WTC11 (cell line): Measurements from ENCODE around the gene TBL1X. TPM values are rescaled to one million over a fixed set of nuclear protein-coding genes. Genes with fewer than 3 reads are reported as not detected.

Experiments used
- ATAC-seq: fragments of 200-7000 bp; cut with Tn5 transposase; 2 replicates; pipeline ENCODE4 v1.10.0; 2021; ENCODE audit warnings: mild to moderate bottlenecking, moderate library complexity
- CTCF ChIA-PET: fragments of 300-600 bp; sonication (Branson Sonifier 250); formaldehyde crosslinking; loops from one replicate; lab custom pipeline; 2021; ENCODE audit warnings: antibody characterized with exemption; lab: Charles Lee
- POLR2A ChIA-PET: fragments of 350-600 bp; sonication (Branson Sonifier 250); formaldehyde crosslinking; loops from one replicate; lab custom pipeline; 2021; ENCODE audit warnings: antibody characterized with exemption; lab: Charles Lee
- DNase-seq: peaks from one replicate; pipeline ENCODE4 v3.0.0; 2021; ENCODE audit warnings: low spot score
- H3K27ac Mint-ChIP-seq: 2 replicates; pipeline ENCODE4 v1.8.0; 2021; ENCODE audit warnings: mixed read lengths
- H3K27me3 Mint-ChIP-seq: 2 replicates; pipeline ENCODE4 v1.8.0; 2021; ENCODE audit warnings: low read depth, mild to moderate bottlenecking, moderate library complexity, mixed read lengths
- H3K36me3 Mint-ChIP-seq: 2 replicates; pipeline ENCODE4 v1.8.0; 2021; ENCODE audit warnings: mixed read lengths
- H3K4me1 Mint-ChIP-seq: 2 replicates; pipeline ENCODE4 v1.8.0; 2022; ENCODE audit warnings: mixed read lengths
- H3K4me3 Mint-ChIP-seq: 2 replicates; pipeline ENCODE4 v1.8.0; 2021; ENCODE audit warnings: mild to moderate bottlenecking, moderate library complexity, mixed read lengths
- H3K9me3 Mint-ChIP-seq: 2 replicates; pipeline ENCODE4 v1.8.0; 2021; ENCODE audit warnings: mixed read lengths
- CREM ChIP-seq: sonication (generic); formaldehyde crosslinking; IDR thresholded peaks from 2 replicates; pipeline ENCODE4 v1.8.1; 2022; ENCODE audit warnings: mild to moderate bottlenecking, missing genetic modification reagents, moderate library complexity
- CTCF ChIP-seq: fragments of 200-600 bp; IDR thresholded peaks from 2 replicates; pipeline ENCODE4 v1.8.0; 2022; ENCODE audit warnings: antibody characterized with exemption
- FOXP4 ChIP-seq: sonication (generic); formaldehyde crosslinking; IDR thresholded peaks from 2 replicates; pipeline ENCODE4 v1.8.0; 2022; ENCODE audit warnings: mild to moderate bottlenecking, missing genetic modification reagents
- HMGA2 ChIP-seq: fragments of 250-450 bp; sonication (Bioruptor Pico); IDR thresholded peaks from 2 replicates; pipeline ENCODE4 v1.4.0; 2021; ENCODE audit warnings: mild to moderate bottlenecking, moderate library complexity
- NFE2L1 ChIP-seq: sonication (generic); formaldehyde crosslinking; IDR thresholded peaks from 2 replicates; pipeline ENCODE4 v1.8.1; 2023; ENCODE audit warnings: missing genetic modification reagents
- PRRX2 ChIP-seq: fragments of 250-450 bp; sonication (Bioruptor Pico); IDR thresholded peaks from 2 replicates; pipeline ENCODE4 v1.8.0; 2021; ENCODE audit warnings: mild to moderate bottlenecking
- SMAD3 ChIP-seq: sonication (generic); formaldehyde crosslinking; IDR thresholded peaks from 2 replicates; pipeline ENCODE4 v1.8.0; 2022; ENCODE audit warnings: missing genetic modification reagents, mild to moderate bottlenecking, borderline replicate concordance
- SMAD4 ChIP-seq: sonication (generic); formaldehyde crosslinking; IDR thresholded peaks from 2 replicates; pipeline ENCODE4 v1.8.0; 2022; ENCODE audit warnings: mild to moderate bottlenecking, missing genetic modification reagents
- SP1 ChIP-seq: sonication (generic); formaldehyde crosslinking; conservative IDR thresholded peaks from 2 replicates; pipeline ENCODE4 v1.8.1; 2022; ENCODE audit warnings: missing genetic modification reagents
- STAT6 ChIP-seq: sonication (generic); formaldehyde crosslinking; conservative IDR thresholded peaks from 2 replicates; pipeline ENCODE4 v1.8.1; 2023; ENCODE audit warnings: mild to moderate bottlenecking, low read depth, missing genetic modification reagents, moderate library complexity
- ZNF396 ChIP-seq: fragments of 250-450 bp; sonication (Bioruptor Pico); IDR thresholded peaks from 2 replicates; pipeline ENCODE4 v1.8.0; 2021; ENCODE audit warnings: mild to moderate bottlenecking, moderate library complexity, borderline replicate concordance
- ZNF423 ChIP-seq: fragments of 250-450 bp; sonication (Bioruptor Pico); IDR thresholded peaks from 2 replicates; pipeline ENCODE4 v2.1.2; 2022; ENCODE audit warnings: mild to moderate bottlenecking, moderate library complexity
- total RNA-seq: library from RNA; stranded (reverse); gene quantifications from 3 replicates; pipeline ENCODE4 v1.2.3, GENCODE V29; 2021
- TF ChIP-seq, protein P1 (sequence below): fragments of 250-450 bp; sonication (Bioruptor Pico); IDR thresholded peaks from 2 replicates; pipeline ENCODE4 v1.8.0; 2021; ENCODE audit warnings: mild to moderate bottlenecking
- TF ChIP-seq, protein P2 (sequence below): sonication (generic); formaldehyde crosslinking; IDR thresholded peaks from 2 replicates; pipeline ENCODE4 v1.8.1; 2023; ENCODE audit warnings: mild to moderate bottlenecking, missing genetic modification reagents
- TF ChIP-seq, protein P3 (sequence below): sonication (generic); formaldehyde crosslinking; IDR thresholded peaks from 2 replicates; pipeline ENCODE4 v1.8.0; 2022; ENCODE audit warnings: mild to moderate bottlenecking, missing genetic modification reagents
- TF ChIP-seq, protein P4 (sequence below): sonication (generic); formaldehyde crosslinking; IDR thresholded peaks from 2 replicates; pipeline ENCODE4 v1.8.1; 2022; ENCODE audit warnings: mild to moderate bottlenecking, moderate library complexity, missing genetic modification reagents

TBL1X gene
- total RNA-seq, 1 experiment from 2014 or later: 27.7 TPM

GRCh38 chrX:9708923-9709553 is 244.2 kb downstream of the TBL1X start:
- ChIA-PET POLR2A (no interaction called here), CTCF (interaction anchor here (0.7 to 1.4 kb wide), 2 partner anchors 9 to 17 kb away, joined by 3 to 7 read pairs; no protein-coding TSS in a partner anchor)
- DNase-seq (peak; percentile 73), ATAC-seq (peak; percentile 79)
- Mint-ChIP-seq H3K36me3 (peaks cover 36% of the 10 kb centered on the region), H3K27me3 (no peaks in the 10 kb centered on the region), H3K4me1 (peaks cover 7% of the 10 kb centered on the region), H3K9me3 (no peaks in the 10 kb centered on the region), H3K27ac (no peak overlapping the region), H3K4me3 (no peak overlapping the region)
- peak; percentile 70 for TF ChIP-seq CTCF
- no peak for TF ChIP-seq SP1

GRCh38 chrX:9710332-9710731 is 245.5 kb downstream of the TBL1X start:
- CTCF ChIA-PET: no interaction called here
- H3K9me3 Mint-ChIP-seq: no peaks in the 10 kb centered on the region
- no peak for DNase-seq

DNA sequence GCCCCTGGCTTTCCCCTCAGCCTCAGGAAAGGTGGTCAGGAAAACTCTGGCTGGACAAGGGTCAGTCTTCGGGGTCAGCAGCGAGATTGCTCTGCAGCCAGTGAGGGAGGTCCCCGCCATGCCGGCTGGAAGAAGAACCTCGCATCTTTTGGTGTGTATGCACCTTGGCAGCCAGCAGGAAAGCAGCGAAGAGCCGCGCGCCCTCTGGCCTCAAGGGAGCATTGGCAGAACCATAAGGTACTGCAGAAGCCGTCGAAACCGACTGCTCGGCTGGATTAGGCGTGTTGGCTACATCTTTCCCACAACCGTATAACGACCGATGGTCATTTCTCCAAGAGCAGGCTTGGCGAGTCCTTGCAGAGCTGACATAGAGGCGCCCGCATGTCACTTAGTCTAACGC is 252.5 kb downstream of the TBL1X start:
- ATAC-seq (no peak), DNase-seq (no peak)
- no peak overlapping the region for H3K27ac Mint-ChIP-seq
- CTCF ChIA-PET: no interaction called here
- no peaks in the 10 kb centered on the region for H3K27me3 Mint-ChIP-seq
- peaks cover 71% of the 10 kb centered on the region for H3K36me3 Mint-ChIP-seq
- peaks cover 17% of the 10 kb centered on the region for H3K9me3 Mint-ChIP-seq
- no peaks in the 10 kb centered on the region for H3K4me1 Mint-ChIP-seq
- TF ChIP-seq, protein P1, sequence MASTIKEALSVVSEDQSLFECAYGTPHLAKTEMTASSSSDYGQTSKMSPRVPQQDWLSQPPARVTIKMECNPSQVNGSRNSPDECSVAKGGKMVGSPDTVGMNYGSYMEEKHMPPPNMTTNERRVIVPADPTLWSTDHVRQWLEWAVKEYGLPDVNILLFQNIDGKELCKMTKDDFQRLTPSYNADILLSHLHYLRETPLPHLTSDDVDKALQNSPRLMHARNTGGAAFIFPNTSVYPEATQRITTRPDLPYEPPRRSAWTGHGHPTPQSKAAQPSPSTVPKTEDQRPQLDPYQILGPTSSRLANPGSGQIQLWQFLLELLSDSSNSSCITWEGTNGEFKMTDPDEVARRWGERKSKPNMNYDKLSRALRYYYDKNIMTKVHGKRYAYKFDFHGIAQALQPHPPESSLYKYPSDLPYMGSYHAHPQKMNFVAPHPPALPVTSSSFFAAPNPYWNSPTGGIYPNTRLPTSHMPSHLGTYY (CRISPR knock-in tag): no peak
- TF ChIP-seq HMGA2 (CRISPR knock-in tag) (no peak), SMAD4 (CRISPR knock-in tag) (no peak), SMAD3 (CRISPR knock-in tag) (no peak), NFE2L1 (no peak), STAT6 (CRISPR knock-in tag) (no peak), ZNF396 (CRISPR knock-in tag) (no peak), PRRX2 (CRISPR knock-in tag) (no peak)
- TF ChIP-seq, protein P2, sequence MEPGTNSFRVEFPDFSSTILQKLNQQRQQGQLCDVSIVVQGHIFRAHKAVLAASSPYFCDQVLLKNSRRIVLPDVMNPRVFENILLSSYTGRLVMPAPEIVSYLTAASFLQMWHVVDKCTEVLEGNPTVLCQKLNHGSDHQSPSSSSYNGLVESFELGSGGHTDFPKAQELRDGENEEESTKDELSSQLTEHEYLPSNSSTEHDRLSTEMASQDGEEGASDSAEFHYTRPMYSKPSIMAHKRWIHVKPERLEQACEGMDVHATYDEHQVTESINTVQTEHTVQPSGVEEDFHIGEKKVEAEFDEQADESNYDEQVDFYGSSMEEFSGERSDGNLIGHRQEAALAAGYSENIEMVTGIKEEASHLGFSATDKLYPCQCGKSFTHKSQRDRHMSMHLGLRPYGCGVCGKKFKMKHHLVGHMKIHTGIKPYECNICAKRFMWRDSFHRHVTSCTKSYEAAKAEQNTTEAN (CRISPR knock-in tag): no peak
- TF ChIP-seq, protein P3, sequence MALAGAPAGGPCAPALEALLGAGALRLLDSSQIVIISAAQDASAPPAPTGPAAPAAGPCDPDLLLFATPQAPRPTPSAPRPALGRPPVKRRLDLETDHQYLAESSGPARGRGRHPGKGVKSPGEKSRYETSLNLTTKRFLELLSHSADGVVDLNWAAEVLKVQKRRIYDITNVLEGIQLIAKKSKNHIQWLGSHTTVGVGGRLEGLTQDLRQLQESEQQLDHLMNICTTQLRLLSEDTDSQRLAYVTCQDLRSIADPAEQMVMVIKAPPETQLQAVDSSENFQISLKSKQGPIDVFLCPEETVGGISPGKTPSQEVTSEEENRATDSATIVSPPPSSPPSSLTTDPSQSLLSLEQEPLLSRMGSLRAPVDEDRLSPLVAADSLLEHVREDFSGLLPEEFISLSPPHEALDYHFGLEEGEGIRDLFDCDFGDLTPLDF (CRISPR knock-in tag): no peak
- H3K4me3 Mint-ChIP-seq: no peak overlapping the region
- POLR2A ChIA-PET: no interaction called here

More at GRCh38 chrX:9710332-9710731, 245.5 kb downstream of the TBL1X start:
- Mint-ChIP-seq H3K4me3 (no peak overlapping the region), H3K27me3 (no peaks in the 10 kb centered on the region), H3K4me1 (peaks cover 7% of the 10 kb centered on the region), H3K27ac (no peak overlapping the region), H3K36me3 (peaks cover 33% of the 10 kb centered on the region)
- TF ChIP-seq ZNF423 (no peak), CREM (no peak), FOXP4 (CRISPR knock-in tag) (no peak)
- TF ChIP-seq, protein P4, sequence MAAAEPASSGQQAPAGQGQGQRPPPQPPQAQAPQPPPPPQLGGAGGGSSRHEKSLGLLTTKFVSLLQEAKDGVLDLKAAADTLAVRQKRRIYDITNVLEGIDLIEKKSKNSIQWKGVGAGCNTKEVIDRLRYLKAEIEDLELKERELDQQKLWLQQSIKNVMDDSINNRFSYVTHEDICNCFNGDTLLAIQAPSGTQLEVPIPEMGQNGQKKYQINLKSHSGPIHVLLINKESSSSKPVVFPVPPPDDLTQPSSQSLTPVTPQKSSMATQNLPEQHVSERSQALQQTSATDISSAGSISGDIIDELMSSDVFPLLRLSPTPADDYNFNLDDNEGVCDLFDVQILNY (CRISPR knock-in tag): no peak
- POLR2A ChIA-PET: no interaction called here
- no peak for ATAC-seq
